Esophagus muscularis mucosa (tissue), 4 donors: Measurements from ENCODE around the gene SLC3A2. TPM values are rescaled to one million over a fixed set of nuclear protein-coding genes. Genes with fewer than 3 reads are reported as not detected.

Experiments used
- DNase-seq: peaks from one replicate; pipeline ENCODE4 v3.0.0-alpha.2; 2017; ENCODE audit errors: extremely low spot score
- H3K27ac ChIP-seq, 4 donors: fragments of 200-600 bp; sonication (generic); replicated peaks in 1 of 4; 1 replicate in 3 of 4; 2 replicates in 1 of 4; pipeline ENCODE4 v1.5.1; 2016 to 2019; ENCODE audit warnings: mild to moderate bottlenecking in 1 of 4
- H3K27me3 ChIP-seq, 4 donors: fragments of 200-600 bp; sonication (generic); one replicate each; pipeline versions ENCODE4 v1.5.1 to v1.6.0; 2016 to 2019
- H3K36me3 ChIP-seq, 4 donors: fragments of 200-600 bp; sonication (generic); one replicate each; pipeline ENCODE4 v1.5.1; 2016 to 2019
- H3K4me1 ChIP-seq, 4 donors: fragments of 200-600 bp; sonication (generic); one replicate each; pipeline ENCODE4 v1.5.1; 2016 to 2019
- H3K4me3 ChIP-seq, 4 donors: fragments of 200-600 bp; sonication (generic); 1 replicate in 2 of 4; 2 replicates in 2 of 4; pipeline ENCODE4 v1.5.1; 2016 to 2019; ENCODE audit warnings: mild to moderate bottlenecking in 4 of 4, moderate library complexity in 1 of 4
- H3K9me3 ChIP-seq, 4 donors: fragments of 200-600 bp; sonication (generic); 1 replicate in 3 of 4; 2 replicates in 1 of 4; pipeline ENCODE4 v1.5.1; 2016 to 2019
- EP300 ChIP-seq: sonication (generic); formaldehyde crosslinking; IDR thresholded peaks from one replicate; pipeline ENCODE4 v1.6.1; 2017; ENCODE audit warnings: antibody characterized with exemption
- POLR2A ChIP-seq: fragments of 450-650 bp; IDR thresholded peaks from one replicate; pipeline ENCODE4 v1.6.1; 2017; ENCODE audit warnings: antibody characterized with exemption, moderate library complexity, mild to moderate bottlenecking, low read depth
- POLR2AphosphoS5 ChIP-seq, 2 donors: sonication (generic); formaldehyde crosslinking; IDR thresholded peaks; one replicate each; pipeline ENCODE4 v1.6.1; 2017; ENCODE audit warnings: antibody characterized with exemption in 2 of 2
- WGBS: methylation state at CpG from one replicate; pipeline ENCODE4 v1.1.5; 2018; 5-methylcytosine and 5-hydroxymethylcytosine counted together
- intact Hi-C: fragments of 100-400 bp; cut with DNase I; formaldehyde crosslinking; loops from one replicate; pipeline ENCODE4 v1.15.1; 2023
- total RNA-seq, 4 donors: library from RNA; depleted of rRNA; stranded (reverse); fragments of >200 nt; gene quantifications; one replicate each; pipeline versions ENCODE4 v1.1.0 to v1.2.1, GENCODE V29; 2016
- TF ChIP-seq, protein P1 (sequence below), 3 experiments: fragments of 200-600 bp in 2 of 3; fragments of 450-650 bp in 1 of 3; sonication (generic) in 2 of 3; IDR thresholded peaks; one replicate each; pipeline ENCODE4 v1.5.1; 2017 to 2019; ENCODE audit warnings: antibody characterized with exemption in 3 of 3, mild to moderate bottlenecking in 2 of 3, moderate library complexity in 1 of 3

Gene SLC3A2
- total RNA-seq, 4 donors from 2014 or later = 53.2 to 123 (median 86.4) TPM

DNA sequence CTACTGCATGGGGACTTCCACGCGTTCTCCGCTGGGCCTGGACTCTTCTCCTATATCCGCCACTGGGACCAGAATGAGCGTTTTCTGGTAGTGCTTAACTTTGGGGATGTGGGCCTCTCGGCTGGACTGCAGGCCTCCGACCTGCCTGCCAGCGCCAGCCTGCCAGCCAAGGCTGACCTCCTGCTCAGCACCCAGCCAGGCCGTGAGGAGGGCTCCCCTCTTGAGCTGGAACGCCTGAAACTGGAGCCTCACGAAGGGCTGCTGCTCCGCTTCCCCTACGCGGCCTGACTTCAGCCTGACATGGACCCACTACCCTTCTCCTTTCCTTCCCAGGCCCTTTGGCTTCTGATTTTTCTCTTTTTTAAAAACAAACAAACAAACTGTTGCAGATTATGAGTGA is 7.7 kb downstream of the SLC3A2 start:
- 89% methylated on average over 14 of the region's 14 CpGs for WGBS
- no peak for DNase-seq
- Histone ChIP-seq H3K27ac (no peak overlapping the region), H3K9me3 (no peaks in the 10 kb centered on the region), H3K4me1 (peaks cover 17 to 67% (median 66%) of the 10 kb centered on the region in 4 donors), H3K4me3 (no peak overlapping the region), H3K27me3 (no peaks in the 10 kb centered on the region), H3K36me3 (peaks cover 55 to 67% (median 62%) of the 10 kb centered on the region in 4 donors)
- TF ChIP-seq POLR2AphosphoS5 (IDR thresholded peaks at IDR 0.05) = no peak
- no peak for TF ChIP-seq POLR2A
- no peak for TF ChIP-seq EP300
- TF ChIP-seq, protein P1, sequence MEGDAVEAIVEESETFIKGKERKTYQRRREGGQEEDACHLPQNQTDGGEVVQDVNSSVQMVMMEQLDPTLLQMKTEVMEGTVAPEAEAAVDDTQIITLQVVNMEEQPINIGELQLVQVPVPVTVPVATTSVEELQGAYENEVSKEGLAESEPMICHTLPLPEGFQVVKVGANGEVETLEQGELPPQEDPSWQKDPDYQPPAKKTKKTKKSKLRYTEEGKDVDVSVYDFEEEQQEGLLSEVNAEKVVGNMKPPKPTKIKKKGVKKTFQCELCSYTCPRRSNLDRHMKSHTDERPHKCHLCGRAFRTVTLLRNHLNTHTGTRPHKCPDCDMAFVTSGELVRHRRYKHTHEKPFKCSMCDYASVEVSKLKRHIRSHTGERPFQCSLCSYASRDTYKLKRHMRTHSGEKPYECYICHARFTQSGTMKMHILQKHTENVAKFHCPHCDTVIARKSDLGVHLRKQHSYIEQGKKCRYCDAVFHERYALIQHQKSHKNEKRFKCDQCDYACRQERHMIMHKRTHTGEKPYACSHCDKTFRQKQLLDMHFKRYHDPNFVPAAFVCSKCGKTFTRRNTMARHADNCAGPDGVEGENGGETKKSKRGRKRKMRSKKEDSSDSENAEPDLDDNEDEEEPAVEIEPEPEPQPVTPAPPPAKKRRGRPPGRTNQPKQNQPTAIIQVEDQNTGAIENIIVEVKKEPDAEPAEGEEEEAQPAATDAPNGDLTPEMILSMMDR (IDR thresholded peaks at IDR 0.05) = no peak
- intact Hi-C loops = no loop called here

DNA sequence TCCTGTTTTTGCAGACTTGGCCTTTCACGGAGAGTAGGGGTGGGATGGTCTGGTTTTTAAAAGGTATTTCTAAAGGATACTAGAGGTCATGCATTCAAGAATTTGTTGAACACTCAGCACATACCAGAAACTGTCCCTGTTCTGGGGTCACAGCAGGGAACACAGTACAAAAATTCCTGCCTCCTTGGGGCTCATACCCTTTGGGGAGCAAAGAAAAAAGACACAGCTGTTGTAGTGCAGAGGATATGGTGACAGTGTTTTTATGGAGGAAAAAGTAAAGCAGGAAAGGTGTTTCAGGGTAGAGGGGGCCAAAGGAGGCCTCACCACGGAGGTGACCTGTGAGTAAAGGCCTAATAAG is 8.4 kb downstream of the SLC3A2 start:
- TF ChIP-seq, protein P1 (IDR thresholded peaks at IDR 0.05) = no peak
- no peak for TF ChIP-seq EP300
- no peak for TF ChIP-seq POLR2AphosphoS5 (IDR thresholded peaks at IDR 0.05)
- no peak for TF ChIP-seq POLR2A
- Histone ChIP-seq H3K4me1 (peaks cover 10 to 60% (median 59%) of the 10 kb centered on the region in 4 donors), H3K9me3 (no peaks in the 10 kb centered on the region), H3K27ac (peak overlapping the region in 1 of 4 donors; percentile 22), H3K4me3 (no peak overlapping the region), H3K27me3 (no peaks in the 10 kb centered on the region), H3K36me3 (peaks cover 48 to 60% (median 55%) of the 10 kb centered on the region in 4 donors)
- 63% methylated on average over 2 of the region's 2 CpGs for WGBS
- DNase-seq = no peak
- intact Hi-C loops = no loop called here

DNA sequence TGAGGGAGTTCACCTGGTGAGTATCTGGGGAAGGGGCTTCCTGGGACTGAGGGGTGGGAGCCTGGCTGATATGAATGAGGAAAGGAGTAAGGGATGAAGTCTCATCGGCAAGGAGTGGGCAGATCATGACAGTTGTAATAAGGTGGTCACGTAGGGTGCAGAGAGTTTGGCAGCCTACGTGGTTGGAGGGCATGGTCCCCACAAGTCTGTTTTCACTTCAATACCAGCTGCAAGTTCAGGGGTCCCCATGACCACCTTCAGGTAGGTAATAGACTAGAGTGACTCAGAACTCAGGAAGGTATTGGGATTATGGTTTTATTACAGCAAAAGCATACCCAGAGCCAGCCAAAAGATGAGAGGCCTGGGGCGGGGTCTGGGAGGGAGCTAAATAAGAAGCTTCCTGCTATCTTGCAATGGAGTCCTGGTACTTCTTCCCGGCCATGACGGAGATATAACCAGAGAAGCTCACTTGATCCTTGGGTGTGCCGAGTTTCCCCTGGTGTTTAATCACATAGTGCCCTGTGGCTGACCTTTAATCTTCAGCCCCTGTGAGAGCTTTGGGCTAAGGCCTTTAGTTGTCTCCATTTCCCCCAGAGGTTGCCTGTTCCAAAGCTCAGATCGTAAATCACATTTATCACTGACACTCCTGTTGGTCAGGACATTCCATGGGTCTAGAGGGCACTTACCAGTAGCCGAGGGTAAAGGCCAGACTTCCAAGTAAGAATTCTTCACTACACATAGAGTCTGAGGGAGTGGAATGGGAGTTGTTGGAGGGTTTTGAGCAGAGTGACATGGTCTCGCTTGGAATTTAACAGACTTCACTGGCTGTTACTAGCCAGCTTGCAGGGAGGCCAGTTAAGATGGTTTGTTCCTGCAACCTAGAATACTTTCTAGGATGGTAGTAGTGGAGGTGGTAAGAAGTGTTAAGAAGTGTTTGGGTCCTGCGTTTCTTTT is 9.1 kb downstream of the SLC3A2 start:
- 60% methylated on average over 11 of the region's 11 CpGs for WGBS

DNA sequence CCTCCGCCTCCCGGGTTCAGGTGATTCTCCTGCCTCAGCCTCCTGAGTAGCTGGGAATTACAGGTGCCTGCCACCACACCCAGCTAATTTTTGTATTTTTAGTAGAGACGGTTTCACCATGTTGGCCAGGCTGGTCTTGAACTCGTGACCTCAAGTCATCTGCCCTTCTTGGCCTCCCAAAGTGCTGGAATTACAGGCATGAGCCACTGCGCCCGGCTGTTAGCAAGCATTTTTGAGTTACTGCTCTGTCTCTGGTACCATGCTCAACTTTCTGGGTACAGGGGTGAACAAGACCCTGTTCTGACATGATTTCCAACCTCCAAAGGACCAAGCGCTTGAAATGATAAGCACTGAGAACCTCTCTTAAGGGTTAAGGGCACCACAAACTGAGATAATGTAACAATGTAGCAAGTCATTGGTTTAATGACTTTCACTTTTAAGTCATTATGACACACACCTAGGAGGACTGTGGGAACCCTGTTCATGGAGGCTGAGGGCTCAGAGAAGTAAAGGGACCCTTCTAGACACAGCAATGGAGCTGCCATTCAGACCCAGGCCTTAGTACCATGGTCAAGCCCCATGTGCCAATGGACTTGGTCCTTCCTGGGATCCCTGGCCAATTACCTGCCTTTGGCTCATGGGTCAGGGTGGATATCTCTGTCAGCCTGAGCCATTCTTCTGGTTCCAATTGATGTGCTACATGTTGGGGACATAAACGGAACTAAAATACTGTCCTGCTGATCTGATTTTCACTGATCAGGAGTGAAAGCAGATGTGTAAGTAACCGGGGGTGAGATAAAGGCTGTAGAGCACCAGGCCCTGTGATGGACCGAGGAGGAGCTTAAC is 11.6 kb downstream of the SLC3A2 start:
- no peak for DNase-seq
- H3K36me3 ChIP-seq = peaks cover 16 to 28% (median 23%) of the 10 kb centered on the region in 4 donors
- intact Hi-C loops = no loop called here
- no peak overlapping the region for H3K27ac ChIP-seq
- no peak overlapping the region for H3K4me3 ChIP-seq
- peaks cover 6 to 34% (median 27%) of the 10 kb centered on the region in 4 donors for H3K4me1 ChIP-seq
- WGBS = 90% methylated on average over 10 of the region's 10 CpGs
- H3K9me3 ChIP-seq = no peaks in the 10 kb centered on the region
- no peaks in the 10 kb centered on the region for H3K27me3 ChIP-seq
- no peak for TF ChIP-seq POLR2AphosphoS5 (IDR thresholded peaks at IDR 0.05)
- TF ChIP-seq, protein P1 (IDR thresholded peaks at IDR 0.05) = no peak
- no peak for TF ChIP-seq EP300
- TF ChIP-seq POLR2A = no peak

More for the DNA sequence above, 9.1 kb downstream of the SLC3A2 start:
- Histone ChIP-seq H3K27ac (peak overlapping the region in 1 of 4 donors; percentile 22), H3K9me3 (no peaks in the 10 kb centered on the region), H3K36me3 (peaks cover 42 to 53% (median 48%) of the 10 kb centered on the region in 4 donors), H3K4me1 (peaks cover 6 to 54% (median 52%) of the 10 kb centered on the region in 4 donors), H3K4me3 (no peak overlapping the region), H3K27me3 (no peaks in the 10 kb centered on the region)
- no peak for TF ChIP-seq EP300
- TF ChIP-seq, protein P1 (IDR thresholded peaks at IDR 0.05) = no peak
- TF ChIP-seq POLR2A = no peak
- no peak for TF ChIP-seq POLR2AphosphoS5 (IDR thresholded peaks at IDR 0.05)
- DNase-seq = no peak
- intact Hi-C loops = no loop called here
